SJCRH30 (cell line): Measurements from ENCODE around the gene PBXIP1. TPM values are rescaled to one million over a fixed set of nuclear protein-coding genes. Genes with fewer than 3 reads are reported as not detected.

ENCODE experiments used
- DNase-seq, 2 experiments: peaks; one replicate each; pipeline ENCODE4 v3.0.0-alpha.2; 2015 to 2020
- H3K27ac ChIP-seq: fragments of 250-450 bp; sonication (Bioruptor Pico); 2 replicates; pipeline ENCODE4 v1.5.1; 2020; ENCODE audit warnings: mild to moderate bottlenecking, moderate library complexity
- H3K27me3 ChIP-seq: fragments of 250-450 bp; sonication (Bioruptor Pico); 2 replicates; pipeline ENCODE4 v1.5.1; 2020; ENCODE audit warnings: mild to moderate bottlenecking, moderate library complexity
- H3K36me3 ChIP-seq: fragments of 250-450 bp; sonication (Bioruptor Pico); 2 replicates; pipeline ENCODE4 v1.5.1; 2020; ENCODE audit warnings: mild to moderate bottlenecking, moderate library complexity
- H3K4me1 ChIP-seq: fragments of 250-450 bp; sonication (Bioruptor Pico); 2 replicates; pipeline ENCODE4 v1.5.1; 2020; ENCODE audit warnings: mild to moderate bottlenecking, moderate library complexity
- H3K4me3 ChIP-seq: fragments of 250-450 bp; sonication (Bioruptor Pico); 2 replicates; pipeline ENCODE4 v1.5.1; 2020; ENCODE audit warnings: mild to moderate bottlenecking, moderate library complexity
- H3K9me3 ChIP-seq: fragments of 250-450 bp; sonication (Bioruptor Pico); replicated peaks from 2 replicates; pipeline ENCODE4 v1.5.1; 2020; ENCODE audit warnings: mild to moderate bottlenecking, moderate library complexity
- total RNA-seq: library from RNA; depleted of rRNA; stranded (reverse); fragments of >200 nt; shearing (Covaris generic); gene quantifications from 2 replicates; pipeline ENCODE4 v1.2.3, GENCODE V29; 2014; rRNA removed

PBXIP1 gene, protein sequence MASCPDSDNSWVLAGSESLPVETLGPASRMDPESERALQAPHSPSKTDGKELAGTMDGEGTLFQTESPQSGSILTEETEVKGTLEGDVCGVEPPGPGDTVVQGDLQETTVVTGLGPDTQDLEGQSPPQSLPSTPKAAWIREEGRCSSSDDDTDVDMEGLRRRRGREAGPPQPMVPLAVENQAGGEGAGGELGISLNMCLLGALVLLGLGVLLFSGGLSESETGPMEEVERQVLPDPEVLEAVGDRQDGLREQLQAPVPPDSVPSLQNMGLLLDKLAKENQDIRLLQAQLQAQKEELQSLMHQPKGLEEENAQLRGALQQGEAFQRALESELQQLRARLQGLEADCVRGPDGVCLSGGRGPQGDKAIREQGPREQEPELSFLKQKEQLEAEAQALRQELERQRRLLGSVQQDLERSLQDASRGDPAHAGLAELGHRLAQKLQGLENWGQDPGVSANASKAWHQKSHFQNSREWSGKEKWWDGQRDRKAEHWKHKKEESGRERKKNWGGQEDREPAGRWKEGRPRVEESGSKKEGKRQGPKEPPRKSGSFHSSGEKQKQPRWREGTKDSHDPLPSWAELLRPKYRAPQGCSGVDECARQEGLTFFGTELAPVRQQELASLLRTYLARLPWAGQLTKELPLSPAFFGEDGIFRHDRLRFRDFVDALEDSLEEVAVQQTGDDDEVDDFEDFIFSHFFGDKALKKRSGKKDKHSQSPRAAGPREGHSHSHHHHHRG
- 40.2 TPM in 2 replicates for total RNA-seq

- Histone ChIP-seq H3K4me1 (peaks cover 39% of the 10 kb centered on the region), H3K4me3 (peak within 1 kb of the TSS; percentile 63), H3K36me3 (no peaks in the 10 kb centered on the region), H3K27me3 (no peaks in the 10 kb centered on the region), H3K27ac (peak within 1 kb of the TSS; percentile 98), H3K9me3 (no peaks in the 10 kb centered on the region)
- DNase-seq = peak; percentile 87 to 96
Measured at GRCh38 chr1:154955718-154956543, at the start of gene PBXIP1. TSS of gene PBXIP1 (minus strand) at chr1:154956099. CDS start at chr1:154953721, 2,378 bp downstream.

DNA sequence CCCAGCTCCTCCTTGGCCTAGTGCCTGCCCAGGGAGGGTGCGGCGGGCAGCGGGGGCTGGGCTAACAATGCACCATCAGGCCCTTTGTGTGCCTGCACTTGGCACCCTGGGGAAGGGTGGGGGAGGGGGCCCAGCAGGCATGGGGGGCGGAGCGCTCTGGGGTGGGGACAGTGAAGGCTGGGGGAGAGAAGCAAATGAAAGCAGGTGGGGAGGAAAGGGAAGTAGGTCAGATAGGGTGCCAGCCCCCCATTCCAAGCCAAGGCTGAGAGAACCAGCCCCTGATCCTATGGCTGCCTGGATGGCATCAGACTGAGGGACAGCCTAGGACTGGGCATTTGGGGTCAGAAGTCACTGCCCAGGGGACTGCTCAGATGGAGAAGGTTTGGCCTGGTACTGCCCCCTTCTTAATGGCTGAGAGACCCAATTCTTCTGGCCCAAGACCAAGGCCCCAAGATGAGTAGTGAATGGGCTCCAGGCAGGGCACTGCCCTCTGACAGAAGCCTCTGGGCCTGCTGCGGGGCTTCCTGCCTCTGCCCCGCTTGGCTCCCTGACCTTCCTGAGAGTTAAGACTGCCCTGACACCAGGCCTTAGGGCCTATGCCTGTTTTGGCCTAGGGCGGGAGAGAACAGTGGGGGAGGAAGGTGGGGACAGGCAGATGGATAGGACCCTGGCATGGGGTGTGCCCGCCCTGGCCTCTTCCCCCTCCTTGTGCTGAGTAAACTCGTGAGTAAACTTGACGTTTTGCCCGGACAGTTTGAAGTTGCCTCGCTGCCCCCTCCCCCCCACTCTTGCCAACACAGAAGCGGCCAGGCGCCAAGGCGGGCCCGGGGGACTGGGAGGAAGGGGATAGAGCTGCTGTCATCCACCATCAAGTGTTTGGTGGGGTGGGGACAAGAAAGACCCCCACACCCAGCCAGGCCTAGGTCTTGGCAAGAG is 49.4 kb upstream of the PBXIP1 start:
- Histone ChIP-seq H3K36me3 (no peaks in the 10 kb centered on the region), H3K27me3 (no peaks in the 10 kb centered on the region), H3K9me3 (no peaks in the 10 kb centered on the region), H3K4me3 (no peak overlapping the region), H3K4me1 (no peaks in the 10 kb centered on the region), H3K27ac (no peak overlapping the region)
- no peak for DNase-seq

DNA sequence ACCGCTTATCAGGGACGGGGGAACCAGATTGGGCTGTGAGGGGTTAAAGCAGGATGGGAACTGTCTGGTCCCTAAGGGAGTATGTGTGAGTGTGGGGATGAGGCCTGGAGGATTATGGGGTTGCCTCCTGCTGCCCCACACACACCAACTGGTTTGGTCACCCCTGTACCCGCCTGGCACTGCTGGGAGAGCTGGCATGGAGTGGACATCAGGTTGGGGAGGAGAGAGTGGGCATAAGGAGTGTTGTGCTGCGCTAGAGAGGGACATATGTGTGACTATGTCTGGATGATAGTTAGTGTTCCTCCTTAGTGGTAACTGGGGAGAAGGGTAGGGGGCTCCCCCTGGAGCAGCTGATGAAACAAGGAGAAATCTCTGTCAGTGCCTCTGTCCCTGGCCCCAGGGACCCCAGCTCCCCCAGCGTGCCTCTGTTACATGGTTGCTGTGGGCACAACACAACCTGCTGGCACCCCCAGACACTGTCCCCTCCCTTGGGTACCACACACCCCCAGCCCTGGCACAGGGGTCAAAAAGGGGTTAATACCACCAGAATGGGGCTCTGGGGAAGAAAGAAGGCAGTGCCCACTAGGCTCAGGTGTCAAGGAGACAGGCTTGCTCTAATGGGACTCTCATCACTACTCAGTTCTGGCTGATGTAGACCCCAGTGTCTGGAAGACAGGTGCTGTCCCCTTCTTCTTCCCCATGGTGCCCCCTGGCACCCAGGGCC is 48.6 kb upstream of the PBXIP1 start:
- no peaks in the 10 kb centered on the region for H3K36me3 ChIP-seq
- no peak for DNase-seq
- H3K9me3 ChIP-seq = no peaks in the 10 kb centered on the region
- H3K4me3 ChIP-seq = peak overlapping the region; percentile 59
- H3K27ac ChIP-seq = no peak overlapping the region; the same call in 1 of the 2 replicates
- no peaks in the 10 kb centered on the region for H3K4me1 ChIP-seq
- no peaks in the 10 kb centered on the region for H3K27me3 ChIP-seq

GRCh38 chr1:155003766-155004351 is 48.0 kb upstream of the PBXIP1 start:
- Histone ChIP-seq H3K27ac (no peak overlapping the region; the same call in 1 of the 2 replicates), H3K4me3 (peak overlapping the region; percentile 59), H3K27me3 (no peaks in the 10 kb centered on the region), H3K9me3 (no peaks in the 10 kb centered on the region), H3K4me1 (no peaks in the 10 kb centered on the region), H3K36me3 (no peaks in the 10 kb centered on the region)
- peak; percentile 54 to 64 for DNase-seq

GRCh38 chr1:155003227-155003765 is 47.4 kb upstream of the PBXIP1 start:
- DNase-seq = peak; percentile 22 to 43

GRCh38 chr1:155002464-155003226 is 46.7 kb upstream of the PBXIP1 start, which contains the start of gene ZBTB7B:
TSS of gene ZBTB7B (plus strand) at chr1:155002802. CDS start at chr1:155014661, 11,859 bp downstream.
- H3K4me1 ChIP-seq = no peaks in the 10 kb centered on the region
- H3K27ac ChIP-seq = peak within 1 kb of the TSS; percentile 82
- H3K27me3 ChIP-seq = no peaks in the 10 kb centered on the region
- H3K9me3 ChIP-seq = no peaks in the 10 kb centered on the region
- H3K36me3 ChIP-seq = no peaks in the 10 kb centered on the region
- peak within 1 kb of the TSS; percentile 65 for H3K4me3 ChIP-seq
- DNase-seq = peak in 1 of 2 experiments; percentile 39

More at GRCh38 chr1:155003227-155003765, 47.4 kb upstream of the PBXIP1 start:
- Histone ChIP-seq H3K4me3 (peak overlapping the region; percentile 59), H3K36me3 (no peaks in the 10 kb centered on the region), H3K9me3 (no peaks in the 10 kb centered on the region), H3K27ac (no peak overlapping the region; the same call in 1 of the 2 replicates), H3K4me1 (no peaks in the 10 kb centered on the region), H3K27me3 (no peaks in the 10 kb centered on the region)

DNA sequence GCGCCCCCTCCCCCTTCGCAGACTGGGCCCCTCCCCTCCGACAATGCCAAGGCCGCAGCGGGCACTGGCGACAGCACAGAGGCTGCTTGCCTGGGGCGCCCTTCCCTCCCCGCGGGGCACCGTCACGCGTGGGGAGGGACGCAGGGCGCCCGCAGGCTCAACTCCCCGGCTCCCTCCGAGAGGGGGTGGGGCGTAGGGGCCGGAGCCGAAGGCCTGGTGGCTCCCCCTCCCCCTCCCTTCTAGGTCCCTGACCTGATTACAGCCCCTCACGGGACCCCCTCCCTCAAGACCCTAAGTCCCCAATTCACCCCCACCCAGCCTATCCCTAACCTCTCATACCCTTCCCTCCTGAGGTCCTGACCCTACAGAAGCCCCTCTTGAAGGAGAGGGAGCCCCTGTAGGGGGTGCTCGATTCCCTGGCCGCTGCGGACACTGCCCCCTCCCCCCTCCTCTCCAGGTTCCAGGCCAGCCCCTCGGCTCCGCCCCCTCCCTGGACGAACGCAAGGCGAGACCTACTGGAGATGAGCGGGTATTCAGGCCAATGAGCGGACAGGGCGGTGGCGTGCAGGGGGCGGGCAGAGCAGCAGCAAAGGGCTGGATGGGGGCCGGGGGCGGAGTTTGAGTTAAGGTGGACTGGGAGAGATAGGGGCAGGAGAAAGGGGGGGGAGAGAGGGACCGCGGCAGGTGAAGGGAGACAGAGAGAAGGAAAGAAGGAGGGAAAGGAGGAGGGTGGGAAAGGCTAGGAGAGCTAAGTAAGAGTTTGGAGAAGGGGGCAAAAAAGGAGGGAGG is 46.0 kb upstream of the PBXIP1 start:
- Histone ChIP-seq H3K4me3 (peak overlapping the region; percentile 65), H3K27me3 (no peaks in the 10 kb centered on the region), H3K36me3 (no peaks in the 10 kb centered on the region), H3K27ac (peak overlapping the region; percentile 82), H3K9me3 (no peaks in the 10 kb centered on the region), H3K4me1 (no peaks in the 10 kb centered on the region)
- DNase-seq = peak; percentile 98 to 99

DNA sequence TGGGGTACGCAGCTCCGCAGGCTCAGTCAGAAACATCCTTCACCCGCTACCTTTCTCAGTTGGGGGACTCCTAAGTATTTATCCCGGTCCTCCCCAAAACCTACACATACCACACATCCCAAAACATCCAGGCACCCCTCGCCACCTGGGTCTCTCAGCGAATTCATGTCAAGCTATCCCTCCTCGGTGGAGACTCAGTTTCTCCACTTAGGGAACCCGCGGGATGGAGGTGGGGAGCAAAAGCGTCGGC is 45.5 kb upstream of the PBXIP1 start:
- Histone ChIP-seq H3K36me3 (no peaks in the 10 kb centered on the region), H3K4me3 (peak overlapping the region; percentile 65), H3K27ac (peak overlapping the region; percentile 82), H3K27me3 (no peaks in the 10 kb centered on the region), H3K9me3 (no peaks in the 10 kb centered on the region), H3K4me1 (no peaks in the 10 kb centered on the region)
- DNase-seq = no peak

DNA sequence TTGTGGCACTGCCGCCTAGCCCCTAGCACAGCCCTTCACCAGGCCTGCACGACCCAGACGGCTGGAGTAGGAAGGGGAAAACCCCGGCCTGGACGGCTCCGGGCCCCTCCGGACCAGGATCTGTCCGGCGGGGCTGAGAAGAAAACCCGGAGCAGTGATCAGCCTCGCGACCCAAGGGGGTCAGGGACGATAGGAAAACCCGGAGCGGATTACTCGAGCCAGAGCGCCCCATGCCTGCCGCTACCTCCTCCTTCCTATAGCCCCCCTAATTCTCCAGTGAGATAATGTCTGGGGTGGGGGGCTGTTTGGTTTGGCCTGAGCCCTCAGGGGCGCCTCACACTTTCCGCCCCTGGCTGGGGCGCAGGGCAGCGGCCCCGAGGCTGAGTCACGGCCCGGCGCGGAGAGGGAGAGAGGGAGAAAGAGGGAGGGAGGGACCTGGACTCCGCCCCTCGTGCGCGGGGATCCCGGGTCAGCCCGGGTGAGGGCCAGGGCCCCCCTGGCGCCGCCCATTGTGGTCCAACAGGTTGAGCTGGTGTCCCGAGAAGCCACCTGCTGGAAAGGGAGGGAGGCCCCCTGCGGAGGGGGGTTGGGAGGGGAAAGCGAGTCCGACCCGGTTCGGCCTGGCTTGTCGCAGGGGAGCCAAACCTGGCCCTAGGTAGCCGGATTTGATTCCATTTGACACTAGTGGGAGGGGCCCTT is 45.0 kb upstream of the PBXIP1 start:
- no peaks in the 10 kb centered on the region for H3K36me3 ChIP-seq
- no peaks in the 10 kb centered on the region for H3K9me3 ChIP-seq
- H3K4me3 ChIP-seq = peak overlapping the region; percentile 65
- peak overlapping the region; percentile 82 for H3K27ac ChIP-seq
- DNase-seq = peak; percentile 86 to 90
- H3K27me3 ChIP-seq = no peaks in the 10 kb centered on the region
- H3K4me1 ChIP-seq = no peaks in the 10 kb centered on the region

DNA sequence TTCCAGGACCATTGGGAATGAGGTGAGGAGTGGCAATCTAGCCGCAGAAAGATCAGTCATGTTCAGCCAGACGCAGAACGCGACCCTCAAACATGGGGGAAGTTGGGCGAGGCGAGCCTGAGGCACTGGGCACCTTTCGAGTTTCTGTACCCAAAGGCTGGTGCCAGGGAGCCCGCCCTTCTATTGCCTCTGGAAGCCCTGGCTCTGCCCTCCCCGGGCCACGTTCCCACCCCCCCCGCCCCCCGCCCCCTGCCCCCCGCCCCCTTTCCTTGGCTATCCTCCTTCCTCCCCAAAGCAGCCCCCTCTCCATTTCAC is 44.5 kb upstream of the PBXIP1 start:
- peak overlapping the region; percentile 65 for H3K4me3 ChIP-seq
- H3K4me1 ChIP-seq = no peaks in the 10 kb centered on the region
- peak in 1 of 2 experiments; percentile 22 for DNase-seq
- H3K27me3 ChIP-seq = no peaks in the 10 kb centered on the region
- H3K36me3 ChIP-seq = no peaks in the 10 kb centered on the region
- H3K9me3 ChIP-seq = no peaks in the 10 kb centered on the region
- H3K27ac ChIP-seq = peak overlapping the region; percentile 28
